GM15510 (cell line): Measurements from ENCODE around the gene FLT3.

ENCODE experiments used
- POLR2A ChIP-seq: IDR thresholded peaks from 3 replicates; pipeline ENCODE4 v1.6.1; 2011; ENCODE audit warnings: borderline replicate concordance; ENCODE audit not compliant: insufficient read length; ENCODE audit errors: extremely low read depth

FLT3 gene

DNA sequence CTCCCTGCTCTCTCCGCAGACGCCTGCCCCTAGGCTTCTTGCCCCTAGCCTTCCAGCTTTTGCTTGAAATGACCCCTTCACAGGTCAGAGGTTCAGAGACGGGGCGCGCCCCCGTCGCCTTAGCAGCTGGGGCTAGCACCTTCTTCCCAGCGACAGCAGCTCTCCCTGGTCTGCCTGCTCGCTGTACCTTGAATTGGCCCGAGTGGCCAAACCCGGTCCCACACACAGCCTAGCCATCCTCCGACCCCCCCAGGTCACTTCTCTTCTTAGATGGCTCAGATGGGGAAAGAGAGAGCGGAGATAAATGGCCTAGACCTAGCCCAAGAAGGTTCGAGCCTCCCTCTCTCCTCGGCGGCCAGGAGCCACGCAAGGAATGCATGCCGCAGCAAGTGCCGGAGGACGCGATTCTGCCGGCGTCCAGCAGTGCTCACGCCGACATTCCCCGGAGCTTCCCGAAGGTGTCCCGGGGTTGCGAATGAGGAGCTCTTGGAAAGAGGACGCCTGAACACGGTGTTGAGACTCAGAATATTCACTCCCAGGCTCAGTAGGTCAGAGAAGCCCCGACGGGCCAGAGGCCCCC, 132.6 kb downstream of the FLT3 start:
- TF ChIP-seq POLR2A = no peak

GRCh38 chr13:27967203-27967735, 133.1 kb downstream of the FLT3 start:
- no peak for TF ChIP-seq POLR2A

- no peak for TF ChIP-seq POLR2A
Measured at GRCh38 chr13:27966641-27967202, 133.7 kb downstream of the FLT3 start.

GRCh38 chr13:27965740-27966640, 134.4 kb downstream of the FLT3 start:
- no peak for TF ChIP-seq POLR2A

DNA sequence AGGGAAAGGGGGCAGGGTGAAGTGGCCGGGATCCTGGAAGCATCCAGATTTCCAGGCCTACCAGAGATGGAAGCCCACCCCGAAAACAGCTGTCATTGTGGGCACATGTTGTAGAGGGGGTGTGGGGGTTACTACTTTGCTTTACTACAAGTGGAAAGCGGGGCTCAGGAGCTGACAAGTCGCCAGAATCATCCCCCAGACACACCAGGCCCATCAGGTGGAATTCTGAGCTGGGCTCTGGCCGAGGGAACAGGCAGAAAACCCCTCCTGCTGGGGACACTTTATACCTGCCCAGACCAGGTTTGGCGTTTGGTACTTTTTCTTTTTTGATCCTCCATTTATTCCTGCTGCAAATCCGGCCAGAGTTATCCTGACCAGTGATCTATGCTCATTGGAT, 135.0 kb downstream of the FLT3 start:
- no peak for TF ChIP-seq POLR2A

DNA sequence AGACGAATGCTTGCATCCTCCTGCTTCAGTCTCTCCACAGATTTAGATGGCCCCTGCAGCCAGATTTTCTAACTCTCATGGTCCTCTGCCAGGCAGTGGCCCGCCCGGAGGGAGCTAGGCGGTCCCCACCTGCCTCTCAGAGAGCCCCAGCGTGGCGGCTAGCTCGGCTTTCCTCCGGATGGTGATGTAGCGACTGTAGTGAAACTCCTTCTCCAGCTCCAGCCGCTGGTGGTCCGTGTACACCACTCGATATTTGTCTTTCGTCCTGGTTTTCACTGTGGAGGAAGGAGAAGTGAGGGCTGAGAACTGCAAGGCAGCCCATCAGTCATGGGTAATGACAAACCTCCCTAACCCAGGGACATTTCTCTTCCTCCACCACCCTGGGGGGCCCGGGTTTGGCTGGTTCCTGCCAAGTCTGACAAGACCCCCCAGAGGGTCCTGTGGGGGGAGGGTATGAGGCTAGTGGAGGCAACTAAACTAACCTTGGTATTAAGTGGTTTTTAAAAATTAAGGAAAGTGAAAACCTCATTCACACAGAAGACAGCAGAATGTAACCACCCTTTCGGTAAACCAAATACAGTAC, 135.5 kb downstream of the FLT3 start:
- TF ChIP-seq POLR2A = no peak

DNA sequence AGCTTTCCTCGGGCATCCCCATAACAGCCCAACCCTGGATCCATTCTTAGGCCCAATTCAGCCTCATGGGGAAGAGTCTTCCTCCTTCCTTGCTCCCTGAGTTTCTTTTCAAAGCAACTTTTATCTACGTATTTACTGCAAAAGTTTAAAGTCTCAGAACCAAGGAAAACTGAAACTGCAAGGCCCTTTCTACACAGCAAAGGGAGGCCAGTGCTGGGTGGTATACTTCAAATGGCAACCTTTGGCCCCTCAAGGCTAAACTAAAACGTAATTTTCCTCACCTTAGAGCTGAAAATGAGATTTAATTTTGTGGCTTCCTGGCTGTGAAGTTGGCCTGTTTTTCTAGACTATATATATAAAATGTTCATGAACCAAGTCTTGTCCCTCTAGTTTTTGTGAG, 136.9 kb downstream of the FLT3 start:
- no peak for TF ChIP-seq POLR2A

- TF ChIP-seq POLR2A = no peak
Measured at GRCh38 chr13:27962982-27963381, 137.4 kb downstream of the FLT3 start.

DNA sequence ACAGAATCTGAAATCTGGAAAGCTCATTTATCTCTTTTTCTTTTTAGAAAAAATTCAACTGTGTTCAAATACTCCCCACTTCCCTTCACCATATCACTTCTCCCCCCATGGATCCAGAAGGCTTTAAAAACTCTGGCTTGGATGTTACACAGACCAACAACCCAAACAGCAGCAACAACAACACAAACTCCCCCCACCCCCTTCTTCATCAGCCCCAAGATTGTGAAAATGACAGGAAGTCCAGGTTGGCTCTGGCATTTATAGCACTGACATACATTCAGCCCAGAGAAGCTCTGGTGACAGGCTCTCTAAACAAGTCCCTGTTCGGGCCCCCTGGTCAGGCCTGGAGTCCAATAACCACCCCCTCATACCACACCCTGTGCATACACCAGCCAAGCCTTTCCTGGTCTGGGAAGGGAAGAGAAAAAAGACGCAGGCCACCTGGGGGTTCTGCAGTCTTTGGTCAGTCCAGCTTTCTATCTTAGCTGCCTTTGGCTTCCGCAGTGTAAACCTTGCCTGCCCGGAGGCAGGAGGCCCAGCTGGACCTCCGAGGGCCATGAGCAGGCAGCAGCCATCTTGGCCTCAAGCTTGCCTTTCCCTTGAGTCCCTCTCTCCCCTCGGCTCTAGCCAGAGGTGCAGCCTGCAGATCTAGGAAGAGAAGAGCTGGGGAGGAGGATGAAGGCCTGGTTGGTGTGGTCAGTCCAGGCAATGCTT, 138.1 kb downstream of the FLT3 start:
- no peak for TF ChIP-seq POLR2A

DNA sequence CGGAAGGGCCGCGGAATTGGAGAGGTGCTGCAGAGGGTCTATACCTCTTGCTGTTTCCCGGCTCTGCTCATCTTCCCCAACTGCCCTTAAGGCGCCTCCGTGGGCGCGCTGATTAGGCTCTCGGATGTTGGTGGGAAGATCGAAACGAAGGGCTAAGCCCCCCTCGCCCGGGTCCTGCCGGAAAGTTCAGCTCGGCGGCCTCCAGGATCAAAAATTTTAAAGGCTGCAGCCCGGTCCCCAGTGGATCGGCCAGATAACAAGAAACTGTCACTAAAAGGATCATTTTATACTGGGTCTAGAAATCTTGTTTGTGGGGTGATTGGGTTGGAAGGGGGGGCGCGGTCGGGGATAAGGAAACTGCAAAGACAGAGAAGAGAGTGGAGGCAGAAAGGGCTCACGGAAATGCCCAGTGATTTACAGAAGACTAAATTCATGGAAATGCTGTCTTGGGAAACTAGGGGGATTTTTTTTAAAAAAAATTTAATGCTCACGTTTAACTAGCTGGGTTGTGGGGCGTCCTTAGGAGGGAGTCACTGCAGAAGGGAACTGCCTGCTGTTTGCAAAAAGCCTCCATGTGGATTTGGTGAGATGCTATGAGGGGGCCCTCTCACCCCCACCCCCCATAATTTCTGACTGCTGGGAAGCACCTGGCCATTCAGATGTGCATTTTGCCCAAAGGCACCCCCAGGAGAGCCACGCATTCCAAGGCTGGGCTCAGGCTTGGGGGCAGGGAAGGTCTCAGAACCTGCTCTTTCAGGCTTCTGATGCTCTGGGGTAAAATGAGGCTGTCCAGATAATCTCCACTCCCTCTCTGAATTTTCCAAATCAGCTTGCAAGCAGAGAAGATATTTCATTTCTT, 138.9 kb downstream of the FLT3 start:
- TF ChIP-seq POLR2A = no peak

- TF ChIP-seq POLR2A = no peak
Measured at GRCh38 chr13:27960362-27961226, 139.8 kb downstream of the FLT3 start.

- TF ChIP-seq POLR2A = no peak
Measured at GRCh38 chr13:27959976-27960361, 140.4 kb downstream of the FLT3 start.
